GM12875 (cell line): ENCODE measurements around the gene IL1R1.

Experiments used
- H3K4me3 ChIP-seq: one replicate; pipeline ENCODE4 v1.5.1; 2011; ENCODE audit warnings: low read depth, low read length, control low read depth
- TF ChIP-seq, protein P1 (sequence below): IDR thresholded peaks from 2 replicates; pipeline ENCODE4 v1.5.1; 2011; ENCODE audit warnings: low read depth, mild to moderate bottlenecking, control low read depth, inconsistent platforms, low read length, moderate library complexity, borderline replicate concordance; ENCODE audit not compliant: insufficient read depth

Gene IL1R1

DNA sequence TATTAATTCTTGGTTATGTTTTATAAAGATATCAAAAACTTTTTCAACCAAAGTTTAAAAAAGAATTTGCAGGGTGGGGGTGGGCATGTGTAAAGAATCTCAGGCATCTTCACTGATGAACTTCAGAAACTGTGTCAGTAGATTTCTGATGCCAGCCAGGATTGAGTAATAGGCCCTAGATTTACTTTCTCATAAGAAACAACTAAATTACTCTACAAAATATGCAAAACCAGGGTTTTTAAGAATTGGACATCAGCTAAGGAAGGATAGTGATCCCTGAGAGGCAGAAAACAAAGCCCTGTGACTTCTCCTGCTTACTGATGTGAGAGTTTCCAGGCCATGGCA is 11.9 kb upstream of the IL1R1 start:
- TF ChIP-seq, protein P1, sequence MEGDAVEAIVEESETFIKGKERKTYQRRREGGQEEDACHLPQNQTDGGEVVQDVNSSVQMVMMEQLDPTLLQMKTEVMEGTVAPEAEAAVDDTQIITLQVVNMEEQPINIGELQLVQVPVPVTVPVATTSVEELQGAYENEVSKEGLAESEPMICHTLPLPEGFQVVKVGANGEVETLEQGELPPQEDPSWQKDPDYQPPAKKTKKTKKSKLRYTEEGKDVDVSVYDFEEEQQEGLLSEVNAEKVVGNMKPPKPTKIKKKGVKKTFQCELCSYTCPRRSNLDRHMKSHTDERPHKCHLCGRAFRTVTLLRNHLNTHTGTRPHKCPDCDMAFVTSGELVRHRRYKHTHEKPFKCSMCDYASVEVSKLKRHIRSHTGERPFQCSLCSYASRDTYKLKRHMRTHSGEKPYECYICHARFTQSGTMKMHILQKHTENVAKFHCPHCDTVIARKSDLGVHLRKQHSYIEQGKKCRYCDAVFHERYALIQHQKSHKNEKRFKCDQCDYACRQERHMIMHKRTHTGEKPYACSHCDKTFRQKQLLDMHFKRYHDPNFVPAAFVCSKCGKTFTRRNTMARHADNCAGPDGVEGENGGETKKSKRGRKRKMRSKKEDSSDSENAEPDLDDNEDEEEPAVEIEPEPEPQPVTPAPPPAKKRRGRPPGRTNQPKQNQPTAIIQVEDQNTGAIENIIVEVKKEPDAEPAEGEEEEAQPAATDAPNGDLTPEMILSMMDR: no peak
- no peak overlapping the region for H3K4me3 ChIP-seq

DNA sequence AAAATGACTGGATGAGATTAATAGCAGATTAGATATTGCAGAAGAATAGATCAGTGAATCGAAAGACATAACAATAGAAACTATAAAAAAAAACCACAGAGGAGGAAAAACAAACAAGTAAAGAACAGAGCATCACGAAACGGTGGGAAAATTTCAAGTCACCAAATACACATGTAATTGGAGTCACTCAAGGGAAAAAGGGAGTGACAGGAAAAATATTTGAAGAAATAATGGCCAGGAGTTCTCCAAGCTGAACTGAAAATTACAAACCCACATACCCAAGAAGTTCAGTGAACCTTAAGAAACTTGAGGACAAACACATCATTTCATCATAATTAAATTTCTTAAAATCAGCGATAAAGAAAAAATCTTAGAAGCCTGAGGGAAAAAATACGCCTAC is 11.0 kb upstream of the IL1R1 start:
- TF ChIP-seq, protein P1: no peak
- no peak overlapping the region for H3K4me3 ChIP-seq

DNA sequence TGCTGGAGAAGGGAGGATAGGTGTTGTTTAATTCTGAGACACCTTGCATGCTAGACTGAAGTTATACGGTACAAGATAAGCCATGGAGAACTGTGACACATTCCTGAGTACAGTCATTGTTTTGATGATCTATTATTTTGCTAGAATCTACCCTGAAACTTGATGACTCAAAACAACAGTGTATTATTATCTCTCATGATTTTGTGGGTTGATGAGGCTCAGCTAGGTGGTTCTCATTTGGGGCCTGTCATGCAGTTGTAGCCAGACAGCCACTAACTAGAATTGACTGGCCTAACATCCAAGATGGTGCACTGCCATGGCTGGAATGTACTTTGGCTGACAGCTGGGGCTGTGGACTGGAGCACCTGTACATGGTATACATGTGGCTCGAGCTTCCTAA is 5.4 kb upstream of the IL1R1 start:
- no peak overlapping the region for H3K4me3 ChIP-seq
- TF ChIP-seq, protein P1: no peak

DNA sequence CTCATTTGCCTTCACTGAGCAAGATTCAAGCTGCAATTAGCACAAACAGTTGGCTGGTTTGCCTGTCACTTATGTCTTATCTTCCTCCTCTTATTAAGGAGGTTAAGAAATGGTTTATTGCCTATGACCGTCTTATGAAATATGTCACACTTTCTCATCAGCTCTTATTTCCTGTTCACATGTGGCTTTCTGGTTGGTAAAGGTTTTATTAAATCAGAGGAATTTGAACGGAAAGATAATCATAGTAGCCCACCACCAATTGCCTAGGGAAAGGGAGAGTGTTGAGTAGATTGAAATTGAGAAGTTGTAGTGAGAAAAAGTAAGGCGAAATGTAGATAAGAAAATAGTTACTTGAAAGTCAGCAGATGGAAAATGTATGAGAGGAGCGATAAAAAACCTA is 4.2 kb upstream of the IL1R1 start:
- TF ChIP-seq, protein P1: no peak
- no peak overlapping the region for H3K4me3 ChIP-seq

DNA sequence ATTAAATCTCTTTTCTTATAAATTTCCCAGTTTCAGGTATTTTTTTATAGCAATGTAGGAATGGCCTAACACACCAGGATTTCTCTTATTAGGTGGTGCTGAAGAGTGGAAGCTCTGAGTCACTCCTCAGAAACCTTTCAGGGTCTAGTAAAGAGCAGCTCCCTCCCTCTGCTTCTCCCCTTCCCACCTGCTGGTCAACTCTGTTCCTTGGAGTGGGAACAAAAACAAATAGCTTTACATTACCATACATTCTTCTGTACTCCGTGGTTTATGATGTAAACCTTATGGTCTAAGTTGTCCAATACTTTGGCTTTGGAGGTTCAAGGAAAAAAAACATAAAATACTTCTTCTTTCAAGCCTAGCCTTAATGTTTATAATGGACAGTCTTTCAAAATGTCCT is 2.7 kb upstream of the IL1R1 start:
- H3K4me3 ChIP-seq: no peak overlapping the region

DNA sequence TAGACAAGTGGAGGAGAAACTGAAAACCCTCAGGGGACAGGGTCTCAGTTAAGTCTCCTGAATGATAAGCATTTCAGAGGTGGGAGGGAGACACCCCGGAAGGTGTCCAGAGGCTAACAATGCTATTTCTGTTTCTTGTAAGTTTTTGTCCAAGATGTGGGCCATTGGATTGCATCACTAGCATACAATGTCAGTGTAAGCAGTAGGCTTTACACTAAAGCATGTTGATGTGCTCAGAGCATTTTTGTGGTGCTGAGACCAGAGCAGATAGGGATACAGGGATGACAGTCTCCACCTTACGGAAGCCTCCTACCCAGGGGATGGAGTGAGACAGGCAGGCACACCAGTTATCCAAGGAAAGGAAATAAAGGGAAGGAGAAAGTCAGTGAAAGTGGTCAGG is 2.2 kb upstream of the IL1R1 start:
- no peak overlapping the region for H3K4me3 ChIP-seq
- TF ChIP-seq, protein P1: no peak

More for the DNA sequence above, 2.7 kb upstream of the IL1R1 start:
- TF ChIP-seq, protein P1: no peak

DNA sequence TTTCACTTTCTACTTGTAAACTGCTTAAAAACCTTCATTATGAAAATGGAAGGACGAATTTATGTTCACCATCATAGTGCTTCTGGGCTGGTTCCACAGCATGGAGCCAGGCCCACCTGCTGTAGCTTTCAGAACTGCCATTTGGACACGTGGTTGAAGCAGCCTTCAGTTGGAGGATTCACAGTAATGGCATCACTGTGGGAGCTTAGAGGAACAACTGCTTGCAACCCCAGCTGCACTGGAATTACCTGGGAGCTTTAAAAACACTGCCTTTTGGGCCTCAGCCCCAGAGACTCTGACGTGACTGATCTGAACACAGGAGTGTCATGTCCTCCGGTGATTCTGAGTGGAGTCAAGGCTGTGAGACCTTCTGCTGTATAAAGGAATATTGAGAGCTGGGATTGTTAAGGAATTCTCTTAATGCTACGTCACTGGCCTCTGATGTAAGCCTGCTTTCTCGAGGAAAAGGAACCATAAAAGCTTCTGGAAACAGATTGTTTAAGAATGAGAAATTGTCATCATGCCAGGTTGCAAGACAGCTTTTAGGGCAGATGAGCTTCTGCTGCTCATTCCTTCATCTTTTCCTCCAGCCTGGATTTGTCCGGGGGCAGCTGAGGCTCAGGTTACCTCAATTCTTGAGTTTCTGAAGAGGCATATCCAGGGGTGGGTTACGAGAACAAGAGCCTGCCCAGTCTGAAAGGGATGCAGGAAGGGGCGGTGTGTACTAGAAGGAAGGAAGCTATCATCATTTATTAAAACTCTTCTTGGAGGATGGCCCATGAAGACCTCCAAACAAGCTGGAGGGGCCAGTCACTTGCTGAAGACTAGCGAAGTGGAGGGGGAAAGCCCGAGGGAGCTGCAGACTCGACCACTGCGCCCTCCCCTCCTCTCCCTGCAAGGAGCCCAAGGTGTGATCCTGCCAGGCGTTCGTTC is 1.3 kb upstream of the IL1R1 start:
- TF ChIP-seq, protein P1: no peak
- H3K4me3 ChIP-seq: no peak overlapping the region
